ENCODE results near the gene EVPL. TPM values are rescaled to one million over a fixed set of nuclear protein-coding genes. Genes with fewer than 3 reads are reported as not detected.

The EVPL gene
- total RNA-seq, 2 experiments from 2014 or later, result 5.1 to 9.9 TPM

DNA sequence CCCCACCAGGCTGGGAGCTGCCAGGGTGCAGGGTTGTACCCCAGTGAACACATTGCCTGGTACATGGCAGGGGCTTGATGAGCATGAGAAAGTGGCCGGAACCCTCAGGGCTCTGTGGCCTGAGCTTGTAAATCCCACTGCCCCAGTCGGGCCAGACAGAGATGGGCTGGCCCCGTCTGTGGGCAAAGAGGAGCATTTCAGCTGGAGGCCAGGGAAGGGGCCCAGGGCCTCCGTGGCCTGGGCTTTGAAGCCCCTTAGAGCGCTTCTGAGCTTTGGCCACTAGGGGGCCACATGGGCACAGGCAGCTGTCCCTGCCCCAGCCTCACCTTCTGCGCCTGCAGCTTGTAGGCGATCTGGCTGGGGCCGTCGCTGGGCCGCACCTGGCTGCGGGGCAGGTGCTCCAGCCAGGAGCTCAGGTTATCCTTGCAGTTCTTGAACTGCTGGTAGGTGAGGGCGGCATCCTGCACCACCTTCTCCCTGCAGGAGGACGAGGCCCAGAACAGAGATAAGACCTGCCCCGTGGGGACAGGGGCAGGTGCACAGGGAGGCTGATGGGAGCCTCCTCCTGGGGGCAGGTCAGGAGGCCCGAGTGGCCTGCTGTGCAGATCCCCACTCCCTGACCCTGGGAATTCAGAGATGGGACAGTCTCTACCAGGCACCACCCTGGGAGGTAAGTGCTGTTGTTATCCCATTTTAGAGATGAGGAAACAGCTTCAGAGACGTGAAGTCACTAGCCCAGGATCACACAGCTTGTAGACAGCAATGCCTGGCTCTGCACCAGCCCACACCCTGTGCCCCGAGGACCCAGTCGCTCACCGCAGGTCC lies 12.8 kb downstream of the EVPL start:
- H4K20me1 ChIP-seq (ENCODE audit: insufficient read depth, low read length), result no peaks in the 10 kb centered on the region
- no peaks in the 10 kb centered on the region for H3K79me2 ChIP-seq (ENCODE audit: insufficient read depth, low read depth, low read length)
- H3K9me2 ChIP-seq (ENCODE audit: insufficient read depth, low read length), result no peaks in the 10 kb centered on the region
- H3K36me3 ChIP-seq (ENCODE audit: insufficient read depth, low read length), result no peaks in the 10 kb centered on the region
- 0 out of 2 replicates have a peak overlapping the region, but pooled peaks have one; percentile 1 for H3K4me2 ChIP-seq (ENCODE audit: low read length)
- POLR2A ChIA-PET, result interaction anchor here (0.7 to 1.5 kb wide), 6 partner anchors 33 to 342 kb away, joined by 3 to 5 read pairs (median 4); partner anchors contain the start of gene EXOC7
- H2AFZ ChIP-seq (ENCODE audit: low read length), result no peak overlapping the region
- no TSS peak for BruUV-seq (replicated peaks)
- CTCF ChIA-PET (ENCODE audit: unreplicated experiment), result interaction anchor here (0.5 to 1.5 kb wide), 12 partner anchors 12 to 156 kb away, joined by 3 to 12 read pairs (median 4); partner anchors contain the start of genes EXOC7 and MRPL38
- no peaks in the 10 kb centered on the region for H3K9me3 ChIP-seq (ENCODE audit: low read length)
- peaks cover 13% of the 10 kb centered on the region for H3K4me1 ChIP-seq (ENCODE audit: insufficient read depth, low read length, poor library complexity, severe bottlenecking)
- peak; percentile 99 for TF ChIP-seq CTCF (conservative IDR thresholded peaks at IDR 0.05; ENCODE audit: low read length)
- TF ChIP-seq EZH2phosphoT487 (IDR thresholded peaks at IDR 0.05; ENCODE audit: borderline replicate concordance, low read depth, low read length), result no peak
- DNase-seq (ENCODE audit: low spot score), result peak; percentile 93
- H3K4me3 ChIP-seq (ENCODE audit: low read depth, low read length, poor library complexity, severe bottlenecking), result no peak overlapping the region
- no peak overlapping the region for H3K27ac ChIP-seq (ENCODE audit: low read depth, low read length, poor library complexity, severe bottlenecking)
- intact Hi-C loops (cut with micrococcal nuclease; ENCODE audit: unreplicated experiment), result loop anchor here (1.0 to 5.0 kb wide), 6 partner anchors 34 to 284 kb away; partner anchors contain the start of genes EXOC7 and SRP68

GRCh38 chr17:76013377-76013932 lies 13.7 kb downstream of the EVPL start:
- Histone ChIP-seq H4K20me1 (ENCODE audit: insufficient read depth, low read length) (no peaks in the 10 kb centered on the region), H3K4me2 (ENCODE audit: low read length) (no peak overlapping the region), H3K79me2 (ENCODE audit: insufficient read depth, low read depth, low read length) (no peaks in the 10 kb centered on the region), H3K36me3 (ENCODE audit: insufficient read depth, low read length) (no peaks in the 10 kb centered on the region), H3K27ac (ENCODE audit: low read depth, low read length, poor library complexity, severe bottlenecking) (no peak overlapping the region), H3K9me2 (ENCODE audit: insufficient read depth, low read length) (no peaks in the 10 kb centered on the region), H2AFZ (ENCODE audit: low read length) (no peak overlapping the region), H3K4me3 (ENCODE audit: low read depth, low read length, poor library complexity, severe bottlenecking) (no peak overlapping the region), H3K9me3 (ENCODE audit: low read length) (no peaks in the 10 kb centered on the region), H3K4me1 (ENCODE audit: insufficient read depth, low read length, poor library complexity, severe bottlenecking) (peaks cover 10% of the 10 kb centered on the region)
- BruUV-seq (replicated peaks), result no TSS peak
- TF ChIP-seq CTCF (conservative IDR thresholded peaks at IDR 0.05; ENCODE audit: low read length), result no peak
- TF ChIP-seq EZH2phosphoT487 (IDR thresholded peaks at IDR 0.05; ENCODE audit: borderline replicate concordance, low read depth, low read length), result no peak
- ChIA-PET CTCF (ENCODE audit: unreplicated experiment) (interaction anchor here (0.6 to 1.5 kb wide), 9 partner anchors 11 to 110 kb away, joined by 3 to 7 read pairs (median 4); partner anchors contain the start of genes EXOC7 and MRPL38), POLR2A (interaction anchor here (0.7 to 1.5 kb wide), 6 partner anchors 34 to 343 kb away, joined by 3 to 6 read pairs (median 4); partner anchors contain the start of gene EXOC7)
- intact Hi-C loops (cut with micrococcal nuclease; ENCODE audit: unreplicated experiment), result loop anchor here (5.0 kb wide), 1 partner anchor 264 kb away; no protein-coding TSS in a partner anchor
- DNase-seq (ENCODE audit: low spot score), result no peak

Measured in OCI-LY7 (cell line).